IMR-90 (cell line): Measurements from ENCODE around the gene SEMG2. TPM values are rescaled to one million over a fixed set of nuclear protein-coding genes. Genes with fewer than 3 reads are reported as not detected.

Source experiments
- ATAC-seq: fragments of 200-7000 bp; cut with Tn5 transposase; 2 replicates; pipeline ENCODE4 v1.9.1; 2020; ENCODE audit warnings: low read depth, mild to moderate bottlenecking, moderate library complexity
- BruUV-seq: library from RNA; stranded (reverse); fragments of 400-500 nt; replicated peaks from 2 replicates; lab custom pipeline; 2021; lab: Mats Ljungman, UMichigan
- CTCF ChIA-PET: fragments of 300-600 bp; formaldehyde crosslinking; extraction: SDS; loops from one replicate; lab custom pipeline; 2021; ENCODE audit warnings: antibody characterized with exemption; lab: Yijun Ruan, JAX
- POLR2A ChIA-PET: fragments of 300-600 bp; sonication (Branson Sonifier 250); formaldehyde crosslinking; loops from one replicate; lab custom pipeline; 2022; ENCODE audit warnings: antibody characterized with exemption; ENCODE audit not compliant: unreplicated experiment; lab: Charles Lee
- DNase-seq: peaks from one replicate; pipeline ENCODE4 v3.0.0; 2013
- H2AFZ ChIP-seq: replicated peaks from 2 replicates; pipeline ENCODE3; 2013; ENCODE audit warnings: low read length, mild to moderate bottlenecking; ENCODE audit not compliant: poor library complexity
- H2AK5ac ChIP-seq: 2 replicates; pipeline ENCODE4 v1.6.1; 2013; ENCODE audit warnings: low read depth, low read length, inconsistent platforms
- H2AK9ac ChIP-seq: replicated peaks from 2 replicates; pipeline ENCODE3; 2013; ENCODE audit warnings: mild to moderate bottlenecking, low read depth, low read length, moderate library complexity; ENCODE audit not compliant: poor library complexity
- H2BK120ac ChIP-seq: 2 replicates; pipeline ENCODE4 v1.6.1; 2013; ENCODE audit warnings: low read depth, low read length, inconsistent platforms
- H2BK15ac ChIP-seq: 3 replicates; pipeline ENCODE4 v1.6.1; 2013; ENCODE audit warnings: low read depth, low read length, inconsistent platforms
- H2BK20ac ChIP-seq: 2 replicates; pipeline ENCODE4 v1.6.1; 2013; ENCODE audit warnings: low read depth, mild to moderate bottlenecking, inconsistent platforms, low read length, moderate library complexity
- H2BK5ac ChIP-seq: 2 replicates; pipeline ENCODE4 v1.6.1; 2013; ENCODE audit warnings: mild to moderate bottlenecking, low read depth, low read length, inconsistent platforms; ENCODE audit not compliant: poor library complexity, severe bottlenecking
- H3K14ac ChIP-seq: replicated peaks from 2 replicates; pipeline ENCODE4 v1.6.1; 2013; ENCODE audit warnings: low read depth, low read length, inconsistent platforms
- H3K18ac ChIP-seq: 2 replicates; pipeline ENCODE4 v1.6.1; 2013; ENCODE audit warnings: low read depth, low read length, control low read depth
- H3K23ac ChIP-seq: 2 replicates; pipeline ENCODE4 v1.6.1; 2013; ENCODE audit warnings: low read depth, low read length, inconsistent platforms
- H3K27ac ChIP-seq: 2 replicates; pipeline ENCODE4 v1.5.1; 2013; ENCODE audit warnings: mild to moderate bottlenecking, control low read depth, low read length; ENCODE audit not compliant: insufficient read depth
- H3K27me3 ChIP-seq: 2 replicates; pipeline ENCODE4 v1.6.1; 2013; ENCODE audit warnings: low read length; ENCODE audit not compliant: control insufficient read depth, insufficient read depth
- H3K36me3 ChIP-seq: 2 replicates; pipeline ENCODE4 v1.6.1; 2013; ENCODE audit warnings: low read length, mixed read lengths; ENCODE audit not compliant: control insufficient read depth, insufficient read depth
- H3K4ac ChIP-seq: 2 replicates; pipeline ENCODE4 v1.6.1; 2013; ENCODE audit warnings: low read depth, low read length, inconsistent platforms
- H3K4me1 ChIP-seq: 2 replicates; pipeline ENCODE4 v1.6.1; 2013; ENCODE audit warnings: low read length, mixed read lengths; ENCODE audit not compliant: control insufficient read depth, insufficient read depth
- H3K4me2 ChIP-seq: 2 replicates; pipeline ENCODE4 v1.6.1; 2013; ENCODE audit warnings: low read depth, mild to moderate bottlenecking, control low read depth, low read length, moderate library complexity
- H3K4me3 ChIP-seq: 2 replicates; pipeline ENCODE4 v1.5.1; 2013; ENCODE audit warnings: low read depth, mild to moderate bottlenecking, control low read depth, low read length, moderate library complexity; ENCODE audit not compliant: insufficient read depth
- H3K56ac ChIP-seq: 2 replicates; pipeline ENCODE4 v1.6.1; 2013; ENCODE audit warnings: low read length, inconsistent platforms; ENCODE audit not compliant: insufficient read depth; ENCODE audit errors: extremely low read depth
- H3K79me1 ChIP-seq, 2 experiments: 2 replicates each; pipeline ENCODE4 v1.6.1; 2013; ENCODE audit warnings: low read length in 2 of 2, inconsistent platforms in 1 of 2, low read depth in 1 of 2
- H3K9ac ChIP-seq: 2 replicates; pipeline ENCODE4 v1.6.1; 2013; ENCODE audit warnings: low read depth, low read length, control low read depth
- H3K9me1 ChIP-seq: 2 replicates; pipeline ENCODE4 v1.6.1; 2013; ENCODE audit warnings: low read length, inconsistent platforms; ENCODE audit not compliant: insufficient read depth
- H3K9me3 ChIP-seq: 2 replicates; pipeline ENCODE4 v1.6.1; 2013; ENCODE audit warnings: low read length; ENCODE audit not compliant: control insufficient read depth, insufficient read depth
- H4K20me1 ChIP-seq: 2 replicates; pipeline ENCODE4 v1.6.1; 2013; ENCODE audit warnings: low read length, inconsistent platforms; ENCODE audit not compliant: insufficient read depth
- H4K5ac ChIP-seq: 2 replicates; pipeline ENCODE4 v1.6.1; 2013; ENCODE audit warnings: mild to moderate bottlenecking, low read depth, low read length, control low read depth
- H4K8ac ChIP-seq, 2 experiments: 2 replicates each; pipeline ENCODE4 v1.6.1; 2013; ENCODE audit warnings: low read depth in 2 of 2, low read length in 2 of 2, control low read depth in 1 of 2, inconsistent platforms in 1 of 2
- H4K91ac ChIP-seq: 2 replicates; pipeline ENCODE4 v1.6.1; 2013; ENCODE audit warnings: low read depth, low read length, inconsistent platforms; ENCODE audit not compliant: insufficient read depth
- BHLHE40 ChIP-seq: fragments of 150-350 bp; IDR thresholded peaks from 2 replicates; pipeline ENCODE4 v1.6.1; 2016; ENCODE audit warnings: mild to moderate bottlenecking, low read depth, low read length
- CEBPB ChIP-seq: IDR thresholded peaks from 2 replicates; pipeline ENCODE4 v1.6.1; 2012; ENCODE audit warnings: low read depth, low read length, improper control_type of control experiment
- CHD1 ChIP-seq: IDR thresholded peaks from 2 replicates; pipeline ENCODE4 v1.6.1; 2012; ENCODE audit warnings: low read depth, low read length, improper control_type of control experiment
- CTCF ChIP-seq: conservative IDR thresholded peaks from 2 replicates; pipeline ENCODE4 v1.5.1; 2012; ENCODE audit warnings: mild to moderate bottlenecking, low read depth, low read length, improper control_type of control experiment
- ELK1 ChIP-seq: fragments of 150-350 bp; IDR thresholded peaks from 2 replicates; pipeline ENCODE4 v1.6.1; 2016; ENCODE audit warnings: low read depth, mild to moderate bottlenecking, low read length, moderate library complexity, borderline replicate concordance
- FOS ChIP-seq: fragments of 150-350 bp; IDR thresholded peaks from 2 replicates; pipeline ENCODE4 v1.6.1; 2016; ENCODE audit warnings: low read depth, low read length
- MAFK ChIP-seq: IDR thresholded peaks from 2 replicates; pipeline ENCODE4 v1.6.1; 2012; ENCODE audit warnings: low read depth, low read length, improper control_type of control experiment
- MAZ ChIP-seq: IDR thresholded peaks from 2 replicates; pipeline ENCODE4 v1.6.1; 2012; ENCODE audit warnings: low read depth, mild to moderate bottlenecking, low read length, improper control_type of control experiment, moderate library complexity, borderline replicate concordance
- MXI1 ChIP-seq: IDR thresholded peaks from 2 replicates; pipeline ENCODE4 v1.6.1; 2012; ENCODE audit warnings: low read depth, mild to moderate bottlenecking, low read length, moderate library complexity, borderline replicate concordance
- NFE2L2 ChIP-seq: fragments of 150-350 bp; IDR thresholded peaks from 2 replicates; pipeline ENCODE4 v1.6.1; 2016; ENCODE audit warnings: low read depth, mild to moderate bottlenecking, low read length
- POLR2A ChIP-seq: IDR thresholded peaks from 2 replicates; pipeline ENCODE4 v1.6.1; 2012; ENCODE audit warnings: mild to moderate bottlenecking, low read depth, low read length
- RAD21 ChIP-seq: IDR thresholded peaks from 2 replicates; pipeline ENCODE4 v1.6.1; 2012; ENCODE audit warnings: low read length, improper control_type of control experiment
- RCOR1 ChIP-seq: IDR thresholded peaks from 2 replicates; pipeline ENCODE4 v1.6.1; 2012; ENCODE audit warnings: mild to moderate bottlenecking, low read length, improper control_type of control experiment; ENCODE audit not compliant: insufficient replicate concordance
- RFX5 ChIP-seq: IDR thresholded peaks from 2 replicates; pipeline ENCODE4 v1.8.0; 2012; ENCODE audit warnings: low read depth, mild to moderate bottlenecking, low read length, moderate library complexity
- SMC3 ChIP-seq: fragments of 150-350 bp; IDR thresholded peaks from 2 replicates; pipeline ENCODE4 v1.6.1; 2016; ENCODE audit warnings: low read depth, mild to moderate bottlenecking, antibody characterized with exemption, low read length, moderate library complexity
- USF2 ChIP-seq: fragments of 150-350 bp; IDR thresholded peaks from 2 replicates; pipeline ENCODE4 v1.6.1; 2017; ENCODE audit warnings: mild to moderate bottlenecking, antibody characterized with exemption, low read length, low read depth
- WGBS, 2 experiments: methylation state at CpG; one replicate each; pipeline versions ENCODE4 v1.1.5 to v1.1.7; 2013; ENCODE audit warnings: missing lambda C conversion rate in 2 of 2; ENCODE audit not compliant: insufficient read length in 1 of 2; ENCODE audit errors: extremely low coverage in 2 of 2; 5-methylcytosine and 5-hydroxymethylcytosine counted together
- dilution Hi-C: fragments of 300-500 bp; cut with HindIII; formaldehyde crosslinking; loops from one replicate; pipeline ENCODE4 v1.14.3; 2018; ENCODE audit warnings: low sequenced_read_pairs; ENCODE audit not compliant: unreplicated experiment
- in situ Hi-C: fragments of 300-500 bp; cut with MboI; formaldehyde crosslinking; loops from 3 replicates; pipeline ENCODE4 v1.14.3; 2019; ENCODE audit warnings: low sequenced_read_pairs, inconsistent platforms, mixed read lengths
- intact Hi-C: fragments of 100-400 bp; cut with micrococcal nuclease; formaldehyde crosslinking; loops from 2 replicates; pipeline ENCODE4 v1.10.0; 2022
- polyA plus RNA-seq, 3 experiments: library from polyadenylated mRNA; depleted of rRNA; stranded (reverse); fragments of >200 nt; gene quantifications; 2 replicates each; pipeline ENCODE4 v1.2.3, GENCODE V29; 2012; ENCODE audit warnings: low replicate concordance in 1 of 3
- total RNA-seq: library from RNA; depleted of rRNA; stranded (reverse); fragments of >200 nt; gene quantifications from 2 replicates; pipeline ENCODE4 v1.2.3, GENCODE V29; 2012

The SEMG2 gene
- total and polyA plus RNA-seq, 2 of the 4 experiments (the other 2 are of a cell fraction): not detected

- H3K56ac ChIP-seq: no peak overlapping the region
- H2BK15ac ChIP-seq: no peak overlapping the region
- no peak overlapping the region for H3K14ac ChIP-seq
- H2BK20ac ChIP-seq: no peak overlapping the region
- DNase-seq (no peak), ATAC-seq (no peak)
- H2BK5ac ChIP-seq: no peak overlapping the region
- H3K18ac ChIP-seq: no peak overlapping the region
- no peaks in the 10 kb centered on the region for H3K4me1 ChIP-seq
- dilution Hi-C loops: no loop called here
- CTCF ChIA-PET: interaction anchor here (0.6 kb wide), 1 partner anchor 562 kb away, joined by 3 read pairs; no protein-coding TSS in a partner anchor
- no peak overlapping the region for H2BK120ac ChIP-seq
- POLR2A ChIA-PET: no interaction called here
- H2AK9ac ChIP-seq: no peak overlapping the region
- H3K4me3 ChIP-seq: no peak overlapping the region
- no peak overlapping the region for H4K91ac ChIP-seq
- intact Hi-C loops: no loop called here
- H4K8ac ChIP-seq: no peak overlapping the region
- H3K9ac ChIP-seq: no peak overlapping the region
- H3K4me2 ChIP-seq: no peak overlapping the region
- no peaks in the 10 kb centered on the region for H3K9me3 ChIP-seq
- H3K27ac ChIP-seq: no peak overlapping the region
- H2AK5ac ChIP-seq: no peak overlapping the region
- H3K27me3 ChIP-seq: no peaks in the 10 kb centered on the region; the same call in 1 of the 2 replicates
- H4K20me1 ChIP-seq: no peaks in the 10 kb centered on the region
- BruUV-seq: no TSS peak
- in situ Hi-C loops: no loop called here
- H3K79me1 ChIP-seq: no peaks in the 10 kb centered on the region
- WGBS, 2 experiments: no CpG with 5 or more reads among the region's 1 CpG
- no peak overlapping the region for H3K4ac ChIP-seq
- no peak for TF ChIP-seq MAFK
- no peak for TF ChIP-seq CHD1
- TF ChIP-seq POLR2A: no peak
- TF ChIP-seq RCOR1: no peak
- no peak for TF ChIP-seq MXI1
- no peak for TF ChIP-seq CEBPB
- TF ChIP-seq USF2: no peak
- TF ChIP-seq FOS: no peak
- TF ChIP-seq MAZ: no peak
- TF ChIP-seq SMC3: no peak
- no peak for TF ChIP-seq RFX5
- no peak for TF ChIP-seq NFE2L2
- no peak for TF ChIP-seq CTCF
- TF ChIP-seq BHLHE40: no peak
- no peak for TF ChIP-seq RAD21
- no peak for TF ChIP-seq ELK1
- H4K5ac ChIP-seq: no peak overlapping the region
- H3K23ac ChIP-seq: no peak overlapping the region
- H3K36me3 ChIP-seq: no peaks in the 10 kb centered on the region
- no peak overlapping the region for H2AFZ ChIP-seq
- H3K9me1 ChIP-seq: no peaks in the 10 kb centered on the region
Measured at GRCh38 chr20:45209924-45210323, 11.2 kb upstream of the SEMG2 start.
